ENCODE data around the gene ZNF804B. TPM values are rescaled to one million over a fixed set of nuclear protein-coding genes. Genes with fewer than 3 reads are reported as not detected.

ZNF804B gene
- total and polyA plus RNA-seq, 8 donors: 0.37 TPM; not detected in 7

DNA sequence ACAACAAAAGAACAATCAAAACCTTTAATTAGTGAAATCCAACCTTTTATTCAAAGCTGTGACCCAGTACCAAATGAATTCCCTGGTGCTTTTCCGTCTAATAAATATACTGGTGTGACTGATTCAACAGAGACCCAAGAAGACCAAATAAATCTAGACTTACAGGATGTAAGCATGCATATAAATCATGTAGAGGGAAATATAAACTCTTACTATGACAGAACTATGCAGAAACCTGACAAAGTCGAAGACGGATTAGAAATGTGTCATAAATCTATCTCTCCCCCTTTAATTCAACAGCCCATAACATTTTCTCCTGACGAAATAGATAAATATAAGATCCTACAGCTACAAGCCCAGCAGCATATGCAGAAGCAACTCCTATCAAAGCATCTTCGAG, 576.6 kb downstream of the ZNF804B start:
- no peak overlapping the region for H3K4me3 ChIP-seq
- H3K4me1 ChIP-seq: no peaks in the 10 kb centered on the region
- H3K27me3 ChIP-seq: no peaks in the 10 kb centered on the region
- no peak for DNase-seq
- no peaks in the 10 kb centered on the region for H3K9me3 ChIP-seq
- intact Hi-C loops (cut with DNase I; ENCODE audit: low total_unique reads): no loop called here
- H3K36me3 ChIP-seq: no peaks in the 10 kb centered on the region
- 63 to 80% (median 77%) methylated on average over 5 of the region's 5 CpGs for WGBS, 5 donors
- H3K27ac ChIP-seq: no peak overlapping the region
- TF ChIP-seq POLR2AphosphoS5 (IDR thresholded peaks at IDR 0.05) (no peak), CTCF (IDR thresholded peaks at IDR 0.05) (no peak), POLR2A (IDR thresholded peaks at IDR 0.05) (no peak), EP300 (IDR thresholded peaks at IDR 0.05) (no peak)

DNA sequence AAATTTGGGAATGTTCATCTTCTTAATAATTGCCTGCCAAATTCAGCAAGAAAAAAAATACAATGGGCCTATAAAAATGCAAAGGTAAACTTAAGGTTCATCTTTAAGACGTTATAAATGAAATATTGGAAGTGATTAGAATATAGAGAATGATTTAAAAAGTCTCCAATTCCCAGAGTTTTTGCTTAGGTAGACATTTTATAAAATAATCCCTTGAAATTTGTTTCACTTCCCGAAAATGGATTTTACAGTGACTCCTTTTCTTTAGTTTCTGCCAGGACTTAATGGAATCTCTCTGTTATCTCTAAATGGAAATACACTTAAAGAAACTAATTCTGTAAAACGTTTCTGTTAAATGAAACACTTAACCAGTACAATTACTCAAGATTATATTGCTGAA, 580.2 kb downstream of the ZNF804B start:
- Histone ChIP-seq H3K4me1 (no peaks in the 10 kb centered on the region), H3K36me3 (no peaks in the 10 kb centered on the region), H3K27ac (no peak overlapping the region), H3K27me3 (no peaks in the 10 kb centered on the region), H3K9me3 (no peaks in the 10 kb centered on the region), H3K4me3 (no peak overlapping the region)
- TF ChIP-seq POLR2AphosphoS5 (IDR thresholded peaks at IDR 0.05): no peak
- no peak for TF ChIP-seq POLR2A (IDR thresholded peaks at IDR 0.05)
- TF ChIP-seq CTCF (IDR thresholded peaks at IDR 0.05): no peak
- TF ChIP-seq EP300 (IDR thresholded peaks at IDR 0.05): no peak
- 41 to 53% (median 42%) methylated on average over 3 of the region's 3 CpGs for WGBS, 5 donors
- DNase-seq: peak in 1 of 2 donors; percentile 5
- intact Hi-C loops (cut with DNase I; ENCODE audit: low total_unique reads): no loop called here

- H3K4me3 ChIP-seq: no peak overlapping the region
- no peak for DNase-seq
- H3K27ac ChIP-seq: no peak overlapping the region
- TF ChIP-seq POLR2A (IDR thresholded peaks at IDR 0.05): no peak
- TF ChIP-seq EP300 (IDR thresholded peaks at IDR 0.05): no peak
- no peak for TF ChIP-seq POLR2AphosphoS5 (IDR thresholded peaks at IDR 0.05)
- TF ChIP-seq CTCF (IDR thresholded peaks at IDR 0.05): no peak
- WGBS, 5 donors: 60 to 63% (median 61%) methylated on average over 1 of the region's 1 CpG
- no peaks in the 10 kb centered on the region for H3K9me3 ChIP-seq
- no peaks in the 10 kb centered on the region for H3K36me3 ChIP-seq
- H3K4me1 ChIP-seq: no peaks in the 10 kb centered on the region
- no peaks in the 10 kb centered on the region for H3K27me3 ChIP-seq
- intact Hi-C loops (cut with DNase I; ENCODE audit: low total_unique reads): no loop called here
Measured at GRCh38 chr7:89357121-89357520, 597.6 kb downstream of the ZNF804B start.

GRCh38 chr7:89377219-89377618, 617.7 kb downstream of the ZNF804B start:
- no peaks in the 10 kb centered on the region for H3K27me3 ChIP-seq
- no peaks in the 10 kb centered on the region for H3K4me1 ChIP-seq
- 75 to 89% (median 85%) methylated on average over 3 of the region's 3 CpGs for WGBS, 5 donors
- no peaks in the 10 kb centered on the region for H3K9me3 ChIP-seq
- no peak overlapping the region for H3K4me3 ChIP-seq
- H3K36me3 ChIP-seq: no peaks in the 10 kb centered on the region
- intact Hi-C loops (cut with DNase I; ENCODE audit: low total_unique reads): no loop called here
- no peak for DNase-seq
- no peak overlapping the region for H3K27ac ChIP-seq
- no peak for TF ChIP-seq POLR2A (IDR thresholded peaks at IDR 0.05)
- TF ChIP-seq CTCF (IDR thresholded peaks at IDR 0.05): no peak
- no peak for TF ChIP-seq POLR2AphosphoS5 (IDR thresholded peaks at IDR 0.05)
